Measurements from ENCODE around the gene HS2ST1.

DNA sequence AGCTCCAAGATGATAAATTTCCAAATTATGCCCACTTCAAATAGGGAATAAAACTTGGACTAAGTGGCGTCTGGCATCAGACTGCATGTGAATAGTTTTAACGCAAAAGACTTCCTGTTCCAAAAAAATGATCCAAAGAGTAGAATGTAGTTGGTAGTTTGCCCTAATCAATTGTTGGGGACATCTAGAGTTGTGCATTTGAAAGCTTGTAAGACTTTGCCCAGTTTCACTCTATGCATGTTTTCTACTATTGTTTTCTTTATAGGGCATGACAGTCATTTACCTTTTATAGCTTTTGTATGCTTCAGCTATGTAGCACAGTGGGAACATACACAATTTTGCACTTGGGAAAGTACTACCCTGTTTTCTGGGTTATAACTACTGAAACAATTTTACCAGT is 86.0 kb downstream of the HS2ST1 start:
- TF ChIP-seq, protein P1, sequence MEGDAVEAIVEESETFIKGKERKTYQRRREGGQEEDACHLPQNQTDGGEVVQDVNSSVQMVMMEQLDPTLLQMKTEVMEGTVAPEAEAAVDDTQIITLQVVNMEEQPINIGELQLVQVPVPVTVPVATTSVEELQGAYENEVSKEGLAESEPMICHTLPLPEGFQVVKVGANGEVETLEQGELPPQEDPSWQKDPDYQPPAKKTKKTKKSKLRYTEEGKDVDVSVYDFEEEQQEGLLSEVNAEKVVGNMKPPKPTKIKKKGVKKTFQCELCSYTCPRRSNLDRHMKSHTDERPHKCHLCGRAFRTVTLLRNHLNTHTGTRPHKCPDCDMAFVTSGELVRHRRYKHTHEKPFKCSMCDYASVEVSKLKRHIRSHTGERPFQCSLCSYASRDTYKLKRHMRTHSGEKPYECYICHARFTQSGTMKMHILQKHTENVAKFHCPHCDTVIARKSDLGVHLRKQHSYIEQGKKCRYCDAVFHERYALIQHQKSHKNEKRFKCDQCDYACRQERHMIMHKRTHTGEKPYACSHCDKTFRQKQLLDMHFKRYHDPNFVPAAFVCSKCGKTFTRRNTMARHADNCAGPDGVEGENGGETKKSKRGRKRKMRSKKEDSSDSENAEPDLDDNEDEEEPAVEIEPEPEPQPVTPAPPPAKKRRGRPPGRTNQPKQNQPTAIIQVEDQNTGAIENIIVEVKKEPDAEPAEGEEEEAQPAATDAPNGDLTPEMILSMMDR (IDR thresholded peaks at IDR 0.05), result no peak
- no peak for TF ChIP-seq POLR2A (IDR thresholded peaks at IDR 0.05)
- TF ChIP-seq POLR2AphosphoS5 (IDR thresholded peaks at IDR 0.05; ENCODE audit: insufficient read depth in 1 of 2, low read depth in 1 of 2), result no peak

Data from vagina (tissue), 2 donors.